HG03039 (cell line): ENCODE data around the gene P4HA2.

ENCODE experiments used
- ATAC-seq: cut with Tn5 transposase; IDR thresholded peaks from one replicate; pipeline ENCODE4 v1.9.1; 2021; ENCODE audit warnings: mild to moderate bottlenecking, moderate library complexity; ENCODE audit not compliant: unreplicated experiment

Gene P4HA2

DNA sequence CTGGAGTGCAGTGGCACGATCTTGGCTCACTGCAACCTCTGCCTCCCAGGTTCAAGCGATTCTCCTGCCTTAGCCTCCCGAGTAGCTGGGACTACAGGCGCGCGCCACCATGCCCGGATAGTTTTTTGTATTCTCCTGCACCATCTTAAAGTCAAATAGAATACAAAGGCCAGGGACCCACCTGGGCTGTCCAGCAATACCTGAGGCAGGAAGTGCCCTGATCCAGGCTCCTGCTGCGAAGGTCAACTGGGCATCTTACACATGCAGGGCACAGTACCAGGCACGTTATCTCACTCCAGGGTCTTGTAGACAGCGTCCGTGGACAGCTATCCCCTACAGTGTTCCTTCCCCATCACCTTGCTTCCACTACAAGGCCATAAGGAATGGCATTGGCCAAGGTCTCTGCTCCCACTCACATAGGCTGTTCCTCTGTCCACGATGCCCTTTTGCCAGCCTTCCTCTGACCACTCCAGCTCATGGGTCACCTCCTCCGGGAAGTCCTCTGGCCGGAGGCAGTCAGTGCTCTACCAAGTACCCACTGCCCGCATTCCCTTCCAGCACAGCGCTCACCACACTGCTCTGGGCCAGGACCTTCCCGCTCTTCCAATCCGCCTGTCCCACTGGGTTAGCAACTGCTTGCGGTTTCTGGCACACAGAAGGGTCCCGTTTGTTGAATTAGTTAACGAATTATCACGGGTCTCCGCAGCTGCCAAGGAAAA lies 978 bp downstream of the P4HA2 start:
- ATAC-seq, result no peak

DNA sequence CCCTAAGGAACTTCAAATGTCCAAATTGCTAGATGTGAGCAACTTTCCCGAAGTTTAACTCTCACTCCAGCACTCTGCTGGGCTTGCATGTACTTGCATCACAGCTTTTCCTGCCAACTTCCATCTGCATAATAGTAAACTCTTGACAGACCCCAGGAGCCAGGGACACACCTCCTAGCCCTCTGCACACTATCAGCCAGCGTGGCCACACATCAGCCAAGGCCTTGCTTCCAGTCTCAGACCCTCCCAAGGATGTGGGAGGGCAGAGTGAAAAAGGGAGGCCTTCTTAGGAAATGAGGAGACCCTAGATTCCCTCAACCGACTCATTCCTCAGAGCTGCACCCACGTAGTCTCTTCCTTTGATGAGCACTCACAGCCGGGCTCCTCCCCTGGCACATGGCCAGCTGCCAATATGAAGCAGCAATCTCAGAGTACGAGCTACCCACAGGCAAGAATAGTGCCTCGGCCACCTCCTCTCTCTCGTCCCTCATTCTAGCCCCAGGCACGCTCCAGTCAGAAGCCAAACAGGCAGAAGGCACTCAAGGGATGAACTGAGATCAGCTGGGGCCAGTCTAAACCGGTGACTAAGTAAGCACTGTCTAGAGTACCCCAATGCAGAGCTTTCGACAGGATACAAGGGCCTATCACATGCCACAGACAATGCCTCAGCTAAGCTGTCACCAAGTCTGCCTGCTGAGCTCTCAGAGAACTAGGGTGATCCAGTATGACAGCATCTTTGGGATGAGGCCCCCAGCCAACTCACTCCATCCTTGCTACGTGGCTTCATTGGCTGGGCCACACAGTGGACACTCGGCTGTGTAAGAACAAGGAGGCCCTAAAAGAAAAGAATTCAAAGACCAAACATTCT lies 2.3 kb downstream of the P4HA2 start:
- no peak for ATAC-seq

DNA sequence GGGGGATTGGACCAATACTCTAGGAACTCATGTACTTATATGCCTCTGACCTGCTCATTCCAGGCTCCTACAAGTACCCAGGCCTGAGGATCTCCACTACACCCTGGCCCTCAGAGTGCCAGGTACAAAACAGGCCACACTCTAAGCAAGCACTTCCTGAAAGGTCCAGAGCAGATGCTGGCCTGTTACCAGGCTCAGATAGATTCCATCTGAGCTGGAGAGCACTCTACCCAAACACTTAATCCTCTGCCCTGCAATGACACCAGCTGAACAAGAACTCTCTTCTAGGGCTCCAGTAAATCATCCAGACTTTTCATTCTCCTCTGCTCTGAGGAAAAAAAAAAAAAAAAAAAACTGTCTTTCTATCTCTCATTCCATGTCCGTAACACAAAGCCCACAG lies 2.9 kb downstream of the P4HA2 start:
- ATAC-seq, result no peak

DNA sequence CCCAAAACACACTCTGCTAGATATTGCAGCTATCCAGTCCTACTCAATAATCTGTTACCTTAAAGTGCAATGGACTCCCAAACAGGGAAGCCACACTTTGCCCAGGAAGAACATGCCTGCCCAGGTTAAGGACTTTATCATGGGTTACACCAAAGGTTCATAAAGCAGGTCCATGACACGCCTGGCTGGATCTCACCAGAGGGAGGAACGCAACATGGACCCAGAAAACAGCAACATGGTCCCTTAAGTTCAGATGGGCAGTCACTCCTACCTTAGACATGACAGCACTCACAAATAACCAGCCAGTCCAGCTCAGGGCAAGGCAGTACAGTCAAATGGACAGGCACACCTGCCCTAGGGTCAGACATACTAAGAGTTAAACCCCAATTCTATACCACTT lies 3.8 kb downstream of the P4HA2 start:
- ATAC-seq, result no peak

DNA sequence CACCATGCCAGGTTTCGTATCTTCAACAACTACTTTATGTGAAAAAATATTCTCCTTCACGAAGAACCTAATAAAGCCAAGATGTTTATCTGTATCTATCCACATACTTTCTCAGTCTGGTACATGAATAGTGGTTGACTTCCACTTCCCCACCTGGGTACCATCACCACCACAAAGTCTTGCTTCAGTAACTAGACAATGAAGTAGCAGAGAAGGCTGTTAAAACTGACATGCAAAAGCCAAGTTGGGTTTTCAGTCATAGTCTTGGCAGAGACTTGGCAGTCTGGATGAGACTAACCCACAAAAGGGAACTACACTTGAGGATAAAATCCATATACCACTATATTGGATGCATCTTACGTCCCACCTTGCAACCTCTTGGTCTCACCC lies 5.0 kb downstream of the P4HA2 start:
- ATAC-seq, result no peak

DNA sequence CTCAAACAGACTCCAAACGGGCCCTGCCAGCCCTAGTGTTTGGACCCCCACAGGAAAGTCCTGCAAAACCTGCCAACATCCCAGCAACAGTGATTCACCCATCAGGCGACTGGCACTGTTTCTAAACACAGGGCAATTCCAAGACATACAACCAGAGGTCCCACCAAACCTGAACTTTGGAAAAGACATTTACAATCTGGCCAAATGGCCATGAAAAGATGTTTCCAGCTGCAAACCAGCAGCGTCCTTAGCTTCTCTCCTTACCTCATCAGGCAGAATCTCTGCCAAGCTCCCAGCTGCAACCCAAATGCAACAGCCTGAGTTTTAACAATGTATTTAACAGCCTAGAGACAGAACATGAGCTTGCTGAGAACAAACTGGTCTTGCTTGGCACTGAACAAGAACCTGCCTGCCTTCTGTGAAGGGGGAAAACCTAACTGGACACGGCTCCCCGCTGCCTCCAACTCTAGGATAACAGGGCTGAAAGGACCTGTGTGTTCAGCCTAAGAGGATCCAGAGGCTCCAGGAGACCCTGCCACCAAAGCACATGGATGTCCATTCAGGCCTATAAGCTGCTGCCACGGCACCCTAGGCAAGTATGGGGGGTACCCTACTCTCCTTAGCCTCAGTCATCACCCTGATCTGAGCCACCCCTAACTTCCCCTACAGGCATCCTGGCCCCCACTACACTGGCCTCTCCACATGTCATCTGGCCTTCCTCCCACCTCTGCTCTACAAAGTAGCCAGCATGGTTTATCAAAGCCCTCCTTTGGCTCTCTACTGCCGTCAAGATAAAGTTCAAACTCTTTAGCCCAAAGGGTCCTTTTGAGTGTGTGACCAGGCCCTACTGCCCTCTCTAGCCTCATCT lies 5.6 kb downstream of the P4HA2 start:
- no peak for ATAC-seq

DNA sequence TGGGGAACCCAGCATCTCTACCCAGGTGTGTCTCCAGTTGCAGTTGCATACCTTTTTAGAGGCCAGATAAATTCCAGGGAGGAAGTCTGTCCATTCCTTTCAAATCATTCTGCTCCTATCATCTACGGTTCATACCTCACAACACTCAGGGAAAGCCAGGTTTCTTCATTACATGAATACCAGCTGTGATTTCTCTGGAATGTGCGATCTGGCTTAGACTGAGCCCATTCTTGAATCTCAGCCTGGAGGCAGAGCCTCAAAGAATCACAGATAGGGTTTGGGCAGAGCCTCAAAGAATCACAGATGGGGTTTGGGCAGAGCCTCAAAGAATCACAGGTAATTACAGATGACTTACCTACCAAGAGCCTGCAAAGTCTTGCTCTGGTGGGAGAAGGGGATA lies 7.2 kb downstream of the P4HA2 start:
- no peak for ATAC-seq

DNA sequence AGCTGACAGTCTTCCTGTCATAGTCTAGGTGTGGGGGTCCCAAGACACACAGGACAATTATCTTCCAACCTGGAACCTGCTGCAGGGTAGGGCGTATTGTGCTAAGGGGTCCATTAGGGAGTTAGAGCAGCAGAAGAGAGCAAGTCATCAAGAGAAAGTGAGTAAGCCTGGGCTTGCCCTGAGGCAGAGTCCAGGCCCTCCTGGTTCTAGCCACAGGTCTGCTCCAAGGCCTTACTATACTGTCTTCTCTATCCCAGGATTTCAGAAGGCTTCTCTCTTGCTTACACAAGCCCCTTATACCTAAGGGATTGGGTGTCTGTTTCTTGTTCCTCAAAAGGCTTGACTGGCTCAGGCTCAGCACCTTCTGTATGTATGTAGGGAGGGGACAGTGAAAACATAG lies 7.7 kb downstream of the P4HA2 start:
- no peak for ATAC-seq

DNA sequence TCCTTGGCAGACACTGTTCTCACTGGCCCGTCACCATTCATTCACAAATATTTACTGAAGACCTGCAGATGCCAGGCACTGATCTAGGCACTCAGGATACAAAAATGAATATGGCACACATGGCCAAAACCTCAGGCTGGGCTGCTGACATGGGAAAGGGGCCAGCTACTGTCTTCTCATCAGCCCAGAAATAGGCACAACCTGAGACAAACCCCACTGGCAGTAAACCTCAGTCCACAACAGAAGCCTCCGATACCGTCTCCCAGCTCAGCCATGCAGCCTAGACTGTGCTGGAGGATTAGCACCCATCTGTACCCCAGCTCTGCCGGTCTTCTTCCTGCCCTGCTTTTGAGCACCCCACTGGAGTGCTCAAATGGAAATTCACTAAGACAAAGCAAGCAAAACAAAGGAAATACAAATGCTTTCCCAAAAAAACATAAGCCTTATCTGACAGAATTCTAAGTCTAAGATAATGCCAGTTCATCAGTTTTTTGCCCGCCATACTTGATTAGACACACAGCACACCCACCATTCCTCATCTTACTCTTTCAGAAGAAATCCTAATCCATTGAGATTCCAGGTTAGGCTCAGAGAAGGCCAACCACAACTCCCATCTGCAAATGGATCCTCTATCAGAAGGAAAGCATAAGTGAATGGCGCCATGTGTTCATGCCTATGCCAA lies 8.2 kb downstream of the P4HA2 start:
- ATAC-seq, result no peak

DNA sequence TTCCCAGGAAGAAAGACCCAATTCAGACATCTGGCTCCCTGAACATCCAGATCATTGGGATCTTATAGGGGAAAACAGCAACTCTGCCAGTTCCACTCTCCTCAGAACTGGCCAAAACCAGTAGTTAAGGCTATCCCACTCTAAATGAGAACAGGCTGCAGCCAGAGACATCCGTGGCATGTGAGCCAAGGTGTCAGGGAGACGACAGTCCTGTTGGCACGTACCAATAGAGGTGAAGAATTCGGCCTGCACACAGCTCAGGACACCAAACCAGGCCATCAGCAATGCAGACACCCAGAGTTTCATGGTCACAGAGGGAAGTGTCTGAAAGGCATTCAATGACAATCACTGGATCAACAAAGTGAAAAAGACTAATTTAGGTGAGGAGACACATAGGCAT lies 9.3 kb downstream of the P4HA2 start:
- ATAC-seq, result no peak

DNA sequence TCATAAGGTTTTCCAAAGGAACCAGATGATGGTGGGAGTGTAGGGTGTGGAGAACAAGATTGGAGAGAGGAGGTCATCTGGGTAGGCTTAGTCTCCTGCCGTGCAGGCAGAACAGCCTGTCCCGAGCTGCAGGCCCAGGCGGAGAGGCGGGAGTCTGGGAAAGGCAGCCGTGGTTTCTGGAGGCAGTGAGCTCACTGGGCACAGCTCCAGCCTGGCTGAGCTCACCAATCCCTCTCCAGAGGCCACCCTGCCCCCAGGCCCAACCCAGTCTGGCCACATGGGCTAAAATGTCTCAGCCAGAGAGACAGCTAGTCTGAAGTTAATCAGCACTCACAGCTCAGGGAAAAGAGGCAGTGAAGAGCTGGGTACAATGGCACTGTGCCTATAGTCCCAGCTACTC lies 12.3 kb downstream of the P4HA2 start:
- no peak for ATAC-seq

DNA sequence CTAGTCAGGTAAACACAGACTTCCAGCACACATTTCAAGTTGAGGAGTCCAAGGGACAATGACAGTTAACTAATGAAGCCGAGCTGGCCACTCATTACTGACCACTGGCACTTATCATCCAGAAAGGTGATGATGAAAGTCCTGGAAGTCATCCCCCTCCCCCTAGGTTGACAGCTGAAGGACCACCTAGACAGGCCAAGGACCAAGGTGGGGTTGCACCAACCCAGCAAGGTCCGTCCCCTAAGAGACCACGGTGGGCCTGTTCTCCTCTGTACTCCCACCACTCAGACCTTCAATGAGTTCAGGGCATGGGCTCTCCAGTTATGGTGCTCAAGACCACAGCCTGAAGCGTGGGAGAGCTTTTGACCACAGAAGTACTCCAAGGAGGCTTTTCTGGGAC lies 13.2 kb downstream of the P4HA2 start:
- ATAC-seq, result no peak

DNA sequence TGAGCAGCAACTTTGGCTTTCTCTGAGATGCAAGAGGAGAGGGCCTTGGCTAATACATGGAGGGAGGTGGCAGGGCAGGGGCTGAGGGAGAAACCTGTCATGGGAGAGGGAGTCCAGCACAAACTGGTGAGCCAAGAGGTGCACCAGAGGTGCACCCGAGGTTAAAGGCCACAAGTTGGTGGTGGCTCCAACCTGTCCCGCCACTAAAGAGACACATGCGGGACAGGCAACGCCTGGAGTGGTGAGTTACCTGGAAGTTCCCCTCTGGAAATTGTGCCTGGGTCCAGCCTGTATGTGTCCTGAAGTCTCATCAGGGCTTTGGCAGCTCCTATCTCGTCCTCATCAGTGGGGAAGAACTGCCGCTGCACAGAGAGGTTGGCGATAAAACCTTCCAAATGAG lies 14.0 kb downstream of the P4HA2 start:
- ATAC-seq, result no peak

DNA sequence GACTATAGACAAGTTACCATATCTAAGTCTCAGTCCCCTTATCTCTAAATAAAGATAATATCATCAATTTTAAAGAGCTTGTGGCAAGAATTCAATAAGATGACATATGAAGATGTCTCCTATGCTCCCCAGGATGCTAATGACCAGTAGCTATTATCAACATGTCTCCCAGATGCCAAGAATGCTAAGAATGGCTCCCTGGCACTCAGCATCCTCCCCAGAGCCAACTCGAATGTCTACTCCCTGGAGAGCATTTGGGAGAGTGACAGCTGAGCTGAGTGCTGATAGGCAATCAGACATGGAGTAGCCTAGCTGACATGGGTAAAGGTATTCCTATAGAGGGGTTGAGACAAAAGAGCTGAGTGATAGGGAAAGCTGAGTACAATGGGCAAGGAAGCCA lies 15.9 kb downstream of the P4HA2 start:
- no peak for ATAC-seq

DNA sequence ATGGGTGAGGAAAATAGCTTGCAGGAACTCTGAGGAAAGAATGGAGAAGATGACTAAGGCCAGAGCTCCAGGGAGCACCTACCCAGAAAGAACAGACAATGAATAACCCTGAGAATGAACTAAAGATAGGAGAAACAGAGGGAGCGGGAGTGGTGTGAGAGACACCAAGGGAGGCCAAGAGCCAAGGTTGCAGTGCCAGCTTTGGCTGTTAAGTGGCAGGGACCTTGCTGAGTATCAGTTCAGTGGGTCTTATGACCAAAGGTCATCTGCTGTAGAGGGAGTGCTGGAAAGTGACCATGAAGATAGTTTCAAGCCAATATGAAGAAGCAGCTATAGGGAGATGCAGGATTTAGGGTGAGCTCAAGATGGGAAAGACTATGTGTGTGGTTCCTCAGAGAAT lies 16.7 kb downstream of the P4HA2 start:
- ATAC-seq, result no peak

DNA sequence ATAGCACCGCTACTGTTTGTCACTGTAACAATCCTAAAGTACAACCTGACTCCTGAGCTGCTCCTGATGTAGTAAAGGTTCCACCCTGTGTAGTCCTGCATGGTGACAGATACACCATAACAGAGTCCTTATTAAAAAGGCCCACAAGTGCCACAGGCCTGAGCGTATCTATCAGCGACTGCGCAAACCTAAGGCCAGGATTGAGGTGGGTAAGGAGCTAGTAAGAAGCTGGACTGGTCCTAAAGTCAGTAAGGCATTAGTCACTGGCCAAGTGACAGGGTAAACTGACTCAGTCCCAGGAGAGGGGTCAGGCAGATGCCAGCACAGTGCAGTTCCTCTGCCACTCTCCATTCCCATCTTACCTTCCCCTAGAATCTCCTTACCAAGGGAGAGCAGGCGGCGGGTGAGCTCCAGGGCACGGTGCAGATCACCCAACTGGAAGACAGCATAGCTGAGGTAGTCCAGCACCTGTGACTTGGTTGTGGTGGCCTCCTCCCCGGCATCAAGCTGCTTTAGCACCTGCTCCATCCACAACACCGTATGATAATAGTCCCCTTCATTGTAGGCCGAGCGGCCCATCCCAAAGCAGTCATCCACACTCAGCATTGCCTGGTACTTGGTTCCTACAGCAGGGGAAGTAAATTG lies 17.6 kb downstream of the P4HA2 start:
- no peak for ATAC-seq

DNA sequence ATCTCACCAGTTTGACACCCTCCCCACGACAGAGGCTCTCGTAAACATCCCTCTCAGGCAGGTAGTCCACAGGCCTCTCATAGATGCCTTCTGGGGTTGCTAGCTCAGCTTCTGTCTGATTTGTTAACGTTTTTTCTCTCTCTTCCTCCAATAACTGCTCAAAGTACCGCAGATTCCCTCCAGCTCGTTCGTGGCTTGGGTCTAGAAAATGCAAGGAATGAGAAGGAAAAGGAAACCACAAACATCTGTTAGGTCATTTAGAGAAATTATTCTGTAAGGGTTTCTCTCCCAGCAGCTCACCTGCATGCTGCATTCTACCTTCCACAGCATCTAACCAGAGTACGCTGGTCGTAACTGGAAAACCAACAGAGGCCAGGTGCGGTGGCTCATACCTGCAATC lies 18.5 kb downstream of the P4HA2 start:
- no peak for ATAC-seq

DNA sequence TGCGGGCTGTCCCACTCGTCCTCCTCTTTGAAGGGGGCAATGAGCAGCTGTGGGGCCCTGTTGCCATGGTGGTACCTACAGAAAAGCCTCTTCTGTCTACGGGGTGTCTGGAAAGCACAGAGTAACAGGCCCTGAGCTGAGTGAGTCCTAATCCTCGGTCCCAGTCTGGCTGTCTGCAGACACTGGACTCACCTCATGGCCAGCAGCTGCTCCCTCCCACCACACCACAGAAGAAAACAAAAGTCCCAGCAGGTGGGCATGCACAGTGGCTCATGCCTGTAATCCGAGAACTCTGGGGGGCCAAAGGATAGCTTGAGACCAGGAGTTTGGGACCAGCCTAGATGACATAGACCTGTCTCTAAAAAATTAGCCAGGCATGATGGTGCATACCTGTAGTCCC lies 19.9 kb downstream of the P4HA2 start:
- no peak for ATAC-seq

DNA sequence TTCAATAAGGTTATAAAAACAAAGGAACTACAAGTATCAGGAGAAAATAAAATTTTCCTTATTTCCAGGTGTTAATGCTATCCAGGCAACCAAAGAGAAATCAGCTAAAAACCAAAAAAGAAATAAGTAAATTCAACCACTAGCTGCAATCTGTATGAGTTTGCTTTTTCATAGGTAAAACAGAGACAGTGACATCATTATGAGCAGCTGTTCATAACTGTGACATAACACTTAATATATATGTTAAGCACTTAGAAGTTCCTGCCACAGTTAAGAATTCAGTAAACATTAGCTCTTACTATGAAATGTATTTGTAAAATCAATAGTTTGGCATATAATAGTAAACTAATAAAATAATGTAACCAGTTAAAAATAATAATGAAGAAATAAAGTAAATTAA lies 20.9 kb downstream of the P4HA2 start:
- no peak for ATAC-seq

DNA sequence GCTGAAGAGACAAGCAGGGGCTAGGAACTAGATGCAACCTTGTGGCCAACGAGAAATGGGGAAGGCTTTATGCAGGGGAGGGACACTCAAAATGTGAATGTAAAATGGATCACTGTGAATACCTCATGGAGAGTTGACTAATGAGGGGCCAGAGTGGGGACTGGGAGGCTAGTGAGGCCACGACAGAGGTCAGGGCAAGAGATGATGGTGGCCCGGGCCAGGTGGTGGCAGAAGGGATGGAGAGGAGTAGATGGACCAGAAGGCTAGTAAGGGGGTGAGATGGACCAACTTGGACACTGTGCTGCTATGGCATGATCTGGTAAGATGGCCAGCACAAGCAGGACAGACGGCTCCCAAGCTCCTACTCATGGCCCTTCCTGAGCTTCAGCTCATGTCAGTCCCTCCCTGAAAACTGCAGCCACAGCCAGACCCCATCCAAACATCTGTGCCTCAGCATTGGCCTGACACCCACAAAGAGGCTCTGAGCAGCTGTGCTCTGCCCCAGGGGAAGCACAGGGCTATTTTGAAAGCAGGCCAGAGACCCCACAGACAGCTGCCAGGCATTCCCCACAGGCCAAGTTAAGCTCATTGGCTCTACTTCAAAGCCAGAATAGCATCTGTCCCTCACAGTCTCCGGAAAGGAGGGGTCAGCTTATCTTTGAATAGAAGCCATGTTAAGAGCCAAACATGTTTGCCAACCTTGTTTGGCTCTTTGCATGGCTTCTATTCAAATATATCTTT lies 22.1 kb downstream of the P4HA2 start:
- ATAC-seq, result peak; percentile 53
